ENCODE data around the gene IGSF8. TPM values are rescaled to one million over a fixed set of nuclear protein-coding genes. Genes with fewer than 3 reads are reported as not detected.

Gene IGSF8
- total and polyA plus RNA-seq, 9 donors, result 7.3 to 45.6 (median 34.2) TPM

GRCh38 chr1:160077486-160077885, 20.9 kb downstream of the IGSF8 start:
- intact Hi-C loops (cut with DNase I), result no loop called here
- DNase-seq, result no peak
- Histone ChIP-seq H3K36me3 (no peaks in the 10 kb centered on the region), H3K4me3 (no peak overlapping the region), H3K27me3 (no peaks in the 10 kb centered on the region), H3K4me1 (ENCODE audit: insufficient read depth) (no peaks in the 10 kb centered on the region), H3K9me3 (no peaks in the 10 kb centered on the region), H3K27ac (no peak overlapping the region)
- TF ChIP-seq POLR2A (IDR thresholded peaks at IDR 0.05) (no peak), EP300 (IDR thresholded peaks at IDR 0.05) (no peak), CTCF (IDR thresholded peaks at IDR 0.05) (no peak)

GRCh38 chr1:160076295-160076694, 22.1 kb downstream of the IGSF8 start:
- TF ChIP-seq CTCF (IDR thresholded peaks at IDR 0.05) (no peak), EP300 (IDR thresholded peaks at IDR 0.05) (no peak)
- DNase-seq, result no peak
- no peaks in the 10 kb centered on the region for H3K4me1 ChIP-seq (ENCODE audit: insufficient read depth)
- no peak overlapping the region for H3K27ac ChIP-seq
- no peaks in the 10 kb centered on the region for H3K9me3 ChIP-seq
- H3K4me3 ChIP-seq, result no peak overlapping the region
- intact Hi-C loops (cut with DNase I), result no loop called here
- H3K36me3 ChIP-seq, result no peaks in the 10 kb centered on the region
- H3K27me3 ChIP-seq, result no peaks in the 10 kb centered on the region
- 68 to 88% (median 81%) methylated on average over 3 of the region's 3 CpGs for WGBS, 3 donors

- Histone ChIP-seq H3K9me3 (no peaks in the 10 kb centered on the region), H3K36me3 (no peaks in the 10 kb centered on the region), H3K4me3 (no peak overlapping the region), H3K27ac (no peak overlapping the region), H3K27me3 (no peaks in the 10 kb centered on the region), H3K4me1 (ENCODE audit: insufficient read depth) (no peaks in the 10 kb centered on the region)
- no peak for DNase-seq
- no peak for TF ChIP-seq POLR2A (IDR thresholded peaks at IDR 0.05)
- TF ChIP-seq CTCF (IDR thresholded peaks at IDR 0.05), result no peak
- no peak for TF ChIP-seq EP300 (IDR thresholded peaks at IDR 0.05)
- intact Hi-C loops (cut with DNase I), result no loop called here
- WGBS, 3 donors, result 49 to 56% (median 54%) methylated on average over 2 of the region's 2 CpGs
Measured at GRCh38 chr1:160075836-160076235, 22.6 kb downstream of the IGSF8 start.

GRCh38 chr1:160074865-160075264, 23.6 kb downstream of the IGSF8 start:
- TF ChIP-seq EP300 (IDR thresholded peaks at IDR 0.05) (no peak), CTCF (IDR thresholded peaks at IDR 0.05) (no peak), POLR2A (IDR thresholded peaks at IDR 0.05) (no peak)
- Histone ChIP-seq H3K27ac (no peak overlapping the region), H3K36me3 (no peaks in the 10 kb centered on the region), H3K27me3 (no peaks in the 10 kb centered on the region), H3K9me3 (no peaks in the 10 kb centered on the region), H3K4me3 (no peak overlapping the region), H3K4me1 (ENCODE audit: insufficient read depth) (peaks cover under 1% of the 10 kb centered on the region)
- intact Hi-C loops (cut with DNase I), result no loop called here
- DNase-seq, result no peak
- WGBS, 3 donors, result 59 to 67% (median 64%) methylated on average over 4 of the region's 4 CpGs

- Histone ChIP-seq H3K9me3 (no peaks in the 10 kb centered on the region), H3K27me3 (no peaks in the 10 kb centered on the region), H3K4me1 (ENCODE audit: insufficient read depth) (peaks cover 2% of the 10 kb centered on the region), H3K27ac (no peak overlapping the region), H3K36me3 (no peaks in the 10 kb centered on the region), H3K4me3 (no peak overlapping the region)
- intact Hi-C loops (cut with DNase I), result no loop called here
- DNase-seq, result no peak
- 70 to 83% (median 77%) methylated on average over 5 of the region's 5 CpGs for WGBS, 3 donors
- no peak for TF ChIP-seq EP300 (IDR thresholded peaks at IDR 0.05)
- no peak for TF ChIP-seq CTCF (IDR thresholded peaks at IDR 0.05)
- TF ChIP-seq POLR2A (IDR thresholded peaks at IDR 0.05), result no peak
Measured at GRCh38 chr1:160071289-160071688, 27.1 kb downstream of the IGSF8 start.

Measured in ovary (tissue), 9 donors.